Hematopoietic multipotent progenitor cell treated with erythropoietin and hydrocortisone succinate and interleukin-3 and kit ligand, for 8 days (in vitro differentiated cells): ENCODE data around the gene LSM5.

Source experiments
- DNase-seq: peaks from one replicate; pipeline ENCODE4 v3.0.0-alpha.2; 2015

Gene LSM5

DNA sequence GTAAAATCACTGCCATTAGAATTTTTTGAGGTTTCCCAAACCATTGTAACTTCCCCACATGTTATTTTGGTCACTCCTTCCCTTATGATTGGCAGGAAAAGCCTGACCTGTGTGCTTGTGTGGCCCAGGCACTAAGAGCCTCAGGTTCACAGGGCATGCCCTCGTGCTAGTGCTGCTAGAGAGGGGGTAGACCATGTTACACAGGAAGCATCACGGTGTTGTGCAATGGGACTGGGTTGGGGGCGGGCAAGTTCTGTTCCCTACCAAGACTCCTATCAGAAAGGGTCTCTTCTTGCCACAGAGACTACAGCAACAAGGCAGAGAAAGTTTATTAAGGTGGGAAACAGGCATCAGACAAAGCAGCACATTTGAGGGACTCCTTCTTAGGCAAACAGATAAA is 32.2 kb downstream of the LSM5 start:
- no peak for DNase-seq

- DNase-seq, result no peak
Observed at GRCh38 chr7:32453341-32454011, 36.7 kb downstream of the LSM5 start.

GRCh38 chr7:32447218-32447617 is 43.0 kb downstream of the LSM5 start:
- DNase-seq, result no peak

DNA sequence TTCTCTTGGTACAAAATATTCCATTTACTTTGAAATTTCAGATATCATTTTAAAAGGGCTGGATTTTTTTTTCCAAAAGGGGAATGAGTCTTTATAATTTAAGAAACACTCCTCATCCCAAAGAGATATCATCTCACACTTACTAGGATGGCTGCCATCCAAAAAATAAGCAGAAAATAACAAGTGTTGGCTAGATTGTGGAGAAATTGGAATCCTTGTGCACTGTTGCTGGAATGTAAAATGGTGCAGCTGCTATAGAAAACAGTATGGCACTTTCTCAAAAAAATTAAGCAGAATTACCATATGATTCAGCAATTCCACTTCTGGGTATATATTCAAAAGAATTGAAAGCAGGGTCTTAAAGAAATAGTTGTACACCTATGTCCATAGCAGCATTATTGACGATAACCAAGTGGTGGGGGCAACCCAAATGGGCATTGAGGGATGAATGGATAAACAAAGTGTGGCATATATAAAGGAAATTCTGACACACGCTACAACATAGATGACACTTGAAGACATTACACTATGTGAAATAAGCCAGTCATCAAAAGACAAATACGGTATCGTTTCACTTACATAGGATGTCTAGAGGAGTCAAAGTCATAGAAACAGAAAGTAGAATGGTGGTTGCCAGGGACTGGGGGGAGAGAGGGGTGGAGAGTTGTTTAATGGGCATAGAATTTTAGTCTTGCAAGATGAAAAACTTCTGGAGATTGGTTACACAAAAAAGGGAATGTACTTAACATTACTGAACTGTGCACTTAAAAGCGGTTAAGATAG is 53.8 kb downstream of the LSM5 start:
- no peak for DNase-seq
